LNCaP clone FGC (cell line): Measurements from ENCODE around the gene TSHZ2.
"Not testable (repeated sequence)": the region's sequence is repeated elsewhere in the genome, so short reads cannot be mapped to it uniquely, and the experiment has no call there.

Experiments used
- DNase-seq: peaks from one replicate; pipeline ENCODE4 v3.0.0-alpha.2; 2011; ENCODE audit warnings: low read depth
- H3K4me3 ChIP-seq: 2 replicates; pipeline ENCODE4 v1.5.1; 2011; ENCODE audit warnings: mild to moderate bottlenecking, low read depth, low read length, control low read depth
- TF ChIP-seq, protein P1 (sequence below): IDR thresholded peaks from 2 replicates; pipeline ENCODE4 v1.5.1; 2012; ENCODE audit warnings: mild to moderate bottlenecking; ENCODE audit not compliant: control insufficient read depth, insufficient read depth; ENCODE audit errors: extremely low read depth

TSHZ2 gene

GRCh38 chr20:53319200-53319599 is 347.0 kb downstream of the TSHZ2 start:
- TF ChIP-seq, protein P1, sequence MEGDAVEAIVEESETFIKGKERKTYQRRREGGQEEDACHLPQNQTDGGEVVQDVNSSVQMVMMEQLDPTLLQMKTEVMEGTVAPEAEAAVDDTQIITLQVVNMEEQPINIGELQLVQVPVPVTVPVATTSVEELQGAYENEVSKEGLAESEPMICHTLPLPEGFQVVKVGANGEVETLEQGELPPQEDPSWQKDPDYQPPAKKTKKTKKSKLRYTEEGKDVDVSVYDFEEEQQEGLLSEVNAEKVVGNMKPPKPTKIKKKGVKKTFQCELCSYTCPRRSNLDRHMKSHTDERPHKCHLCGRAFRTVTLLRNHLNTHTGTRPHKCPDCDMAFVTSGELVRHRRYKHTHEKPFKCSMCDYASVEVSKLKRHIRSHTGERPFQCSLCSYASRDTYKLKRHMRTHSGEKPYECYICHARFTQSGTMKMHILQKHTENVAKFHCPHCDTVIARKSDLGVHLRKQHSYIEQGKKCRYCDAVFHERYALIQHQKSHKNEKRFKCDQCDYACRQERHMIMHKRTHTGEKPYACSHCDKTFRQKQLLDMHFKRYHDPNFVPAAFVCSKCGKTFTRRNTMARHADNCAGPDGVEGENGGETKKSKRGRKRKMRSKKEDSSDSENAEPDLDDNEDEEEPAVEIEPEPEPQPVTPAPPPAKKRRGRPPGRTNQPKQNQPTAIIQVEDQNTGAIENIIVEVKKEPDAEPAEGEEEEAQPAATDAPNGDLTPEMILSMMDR, result no peak
- no peak for DNase-seq
- H3K4me3 ChIP-seq, result no peak overlapping the region

DNA sequence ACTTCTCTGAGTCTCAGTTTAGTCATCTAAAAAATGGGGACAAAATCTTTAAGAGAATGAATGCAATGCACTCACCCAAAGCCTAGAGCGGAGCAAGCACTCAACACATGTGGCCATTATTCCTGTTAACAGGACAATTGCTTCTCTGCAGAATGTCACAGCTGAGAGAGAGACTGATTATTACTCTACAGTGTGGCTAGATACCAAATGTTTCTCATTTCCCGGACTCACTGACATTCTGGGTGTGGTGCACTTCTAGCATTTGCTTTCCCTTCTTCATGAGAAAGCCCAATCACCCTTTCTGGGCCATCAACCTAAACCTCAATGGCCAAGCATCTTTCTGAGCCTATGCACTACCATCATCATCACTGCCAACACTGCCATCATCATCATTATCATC is 347.6 kb downstream of the TSHZ2 start:
- no peak for DNase-seq
- H3K4me3 ChIP-seq, result no peak overlapping the region
- TF ChIP-seq, protein P1, result no peak

DNA sequence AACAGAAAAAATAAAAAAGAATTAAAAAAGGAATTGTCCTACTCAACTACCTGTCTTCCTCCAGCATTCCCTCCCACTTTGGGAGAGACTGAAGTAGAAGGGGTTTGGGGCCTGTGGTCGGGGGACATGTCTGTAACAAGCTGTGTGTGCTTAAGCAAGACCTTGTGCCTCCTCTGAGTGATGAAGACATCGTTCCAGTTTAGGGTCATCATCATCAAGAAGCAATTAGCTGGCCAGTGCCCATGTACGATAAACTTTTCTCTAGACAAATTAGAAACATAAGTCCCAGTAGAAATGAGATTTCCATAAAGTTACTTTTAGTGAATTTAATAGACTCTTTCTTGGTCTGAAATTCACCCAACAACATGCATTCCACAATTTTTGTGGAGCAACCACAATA is 348.5 kb downstream of the TSHZ2 start:
- no peak for DNase-seq
- TF ChIP-seq, protein P1, result no peak
- H3K4me3 ChIP-seq, result no peak overlapping the region

DNA sequence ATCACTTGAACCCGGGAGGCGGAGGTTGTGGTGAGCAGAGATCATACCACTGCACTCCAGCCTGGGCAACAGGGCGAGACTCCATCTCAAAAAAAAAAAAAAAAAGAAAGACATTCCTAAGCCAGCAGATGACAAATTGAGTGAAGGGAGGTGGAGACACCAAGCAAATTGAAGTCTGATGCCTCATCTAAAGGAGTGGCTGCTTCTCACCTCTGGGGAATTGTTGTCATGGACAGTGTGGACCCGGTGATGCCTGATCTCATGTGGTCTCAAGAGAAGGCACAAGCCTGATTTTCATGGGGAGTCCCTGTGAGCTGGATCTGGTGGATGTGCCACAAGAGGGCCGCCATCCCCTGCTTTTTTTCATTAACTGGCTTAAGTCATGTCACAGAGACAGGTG is 349.4 kb downstream of the TSHZ2 start:
- TF ChIP-seq, protein P1, result no peak
- H3K4me3 ChIP-seq, result no peak overlapping the region
- DNase-seq, result no peak

GRCh38 chr20:53322651-53323050 is 350.5 kb downstream of the TSHZ2 start:
- DNase-seq, result no peak
- TF ChIP-seq, protein P1, result no peak
- H3K4me3 ChIP-seq, result no peak overlapping the region

DNA sequence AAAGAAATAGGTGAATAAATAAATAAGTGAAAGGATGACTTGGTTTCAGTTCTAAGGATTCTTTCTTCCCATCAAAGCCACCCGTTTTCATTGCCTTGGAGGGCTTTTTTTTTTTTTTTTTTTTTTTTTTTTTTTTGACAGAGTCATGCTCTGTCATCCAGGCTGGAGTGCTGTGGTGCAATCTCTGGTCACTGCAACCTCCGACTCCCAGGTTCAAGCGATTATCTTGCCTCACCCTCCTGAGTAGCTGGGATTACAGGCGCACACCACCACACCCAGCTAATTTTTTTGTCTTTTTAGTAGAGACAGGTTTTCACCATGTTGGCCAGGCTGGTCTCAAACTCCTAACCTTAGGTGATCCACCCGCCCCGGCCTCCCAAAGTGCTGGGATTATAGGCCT is 351.3 kb downstream of the TSHZ2 start:
- H3K4me3 ChIP-seq, result not testable (repeated sequence)

DNA sequence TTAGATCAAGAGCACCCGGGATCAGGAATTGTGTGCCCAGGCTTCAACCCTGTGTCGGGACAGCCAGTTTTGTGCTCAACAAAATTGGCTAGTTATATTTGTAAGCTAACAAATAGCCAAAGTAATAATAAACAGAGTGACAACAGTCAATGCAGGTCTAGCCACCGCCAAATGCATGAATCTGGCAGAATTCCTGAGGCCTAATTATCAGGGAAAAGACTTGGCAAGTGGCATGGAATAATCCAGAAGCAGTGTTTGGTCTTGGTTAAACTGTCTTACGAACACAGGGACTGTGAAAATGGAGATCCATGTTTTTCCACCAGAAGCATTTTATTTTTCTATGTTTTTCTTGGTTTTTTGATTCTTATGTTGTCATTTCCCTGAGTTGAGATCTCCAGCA is 352.7 kb downstream of the TSHZ2 start:
- DNase-seq, result no peak
- H3K4me3 ChIP-seq, result no peak overlapping the region
- TF ChIP-seq, protein P1, result no peak

More for the DNA sequence above, 351.3 kb downstream of the TSHZ2 start:
- not testable (repeated sequence) for DNase-seq
